Measurements from ENCODE around the gene PRPSAP1. TPM values are rescaled to one million over a fixed set of nuclear protein-coding genes. Genes with fewer than 3 reads are reported as not detected.

PRPSAP1 gene
- total RNA-seq, 1 donor from 2014 or later = 16.1 TPM

GRCh38 chr17:76368545-76368944 lies 14.8 kb upstream of the PRPSAP1 start:
- no peak for TF ChIP-seq CTCF (IDR thresholded peaks at IDR 0.05)
- DNase-seq (ENCODE audit: low spot score in 2 of 2) = no peak
- intact Hi-C loops (cut with DNase I) = no loop called here
- Histone ChIP-seq H3K4me3 (no peak overlapping the region), H3K9me3 (no peaks in the 10 kb centered on the region), H3K4me1 (peaks cover 0 to 8% of the 10 kb centered on the region in 2 donors), H3K36me3 (no peaks in the 10 kb centered on the region), H3K27me3 (no peaks in the 10 kb centered on the region), H3K27ac (no peak overlapping the region)

- TF ChIP-seq CTCF (IDR thresholded peaks at IDR 0.05) = no peak
- peaks cover 0 to 8% of the 10 kb centered on the region in 2 donors for H3K4me1 ChIP-seq
- no peak overlapping the region for H3K4me3 ChIP-seq
- no peak for DNase-seq (ENCODE audit: low spot score in 2 of 2)
- H3K27me3 ChIP-seq = no peaks in the 10 kb centered on the region
- no peak overlapping the region for H3K27ac ChIP-seq
- H3K9me3 ChIP-seq = no peaks in the 10 kb centered on the region
- no peaks in the 10 kb centered on the region for H3K36me3 ChIP-seq
- intact Hi-C loops (cut with DNase I) = no loop called here
Observed at GRCh38 chr17:76367642-76368041, 13.9 kb upstream of the PRPSAP1 start.

GRCh38 chr17:76366247-76366646 lies 12.5 kb upstream of the PRPSAP1 start:
- intact Hi-C loops (cut with DNase I) = no loop called here
- peaks cover 0 to 5% of the 10 kb centered on the region in 2 donors for H3K4me1 ChIP-seq
- no peak for TF ChIP-seq CTCF (IDR thresholded peaks at IDR 0.05)
- no peaks in the 10 kb centered on the region for H3K27me3 ChIP-seq
- no peak for DNase-seq (ENCODE audit: low spot score in 2 of 2)
- H3K36me3 ChIP-seq = no peaks in the 10 kb centered on the region
- H3K4me3 ChIP-seq = no peak overlapping the region
- H3K9me3 ChIP-seq = no peaks in the 10 kb centered on the region
- no peak overlapping the region for H3K27ac ChIP-seq

- intact Hi-C loops (cut with DNase I) = no loop called here
- Histone ChIP-seq H3K4me3 (no peak overlapping the region), H3K36me3 (no peaks in the 10 kb centered on the region), H3K4me1 (no peaks in the 10 kb centered on the region), H3K27me3 (no peaks in the 10 kb centered on the region), H3K9me3 (no peaks in the 10 kb centered on the region), H3K27ac (no peak overlapping the region)
- no peak for DNase-seq (ENCODE audit: low spot score in 2 of 2)
- TF ChIP-seq CTCF (IDR thresholded peaks at IDR 0.05) = no peak
Observed at GRCh38 chr17:76365256-76365903, 11.7 kb upstream of the PRPSAP1 start.

- Histone ChIP-seq H3K9me3 (no peaks in the 10 kb centered on the region), H3K36me3 (no peaks in the 10 kb centered on the region), H3K27ac (no peak overlapping the region), H3K4me3 (no peak overlapping the region), H3K27me3 (no peaks in the 10 kb centered on the region), H3K4me1 (no peaks in the 10 kb centered on the region)
- intact Hi-C loops (cut with DNase I) = no loop called here
- TF ChIP-seq CTCF (IDR thresholded peaks at IDR 0.05) = no peak
- DNase-seq (ENCODE audit: low spot score in 2 of 2) = no peak
Observed at GRCh38 chr17:76363107-76363842, 9.6 kb upstream of the PRPSAP1 start.

Measured in ascending aorta (tissue), 2 donors.